GM12873 (cell line): ENCODE measurements around the gene HEMK1.

Source experiments
- TF ChIP-seq, protein P1 (sequence below): IDR thresholded peaks from 2 replicates; pipeline ENCODE4 v1.5.1; 2012; ENCODE audit warnings: low read depth, mild to moderate bottlenecking, moderate library complexity, low read length, control low read depth; ENCODE audit not compliant: insufficient read depth; ENCODE audit errors: missing control alignments

HEMK1 gene, protein sequence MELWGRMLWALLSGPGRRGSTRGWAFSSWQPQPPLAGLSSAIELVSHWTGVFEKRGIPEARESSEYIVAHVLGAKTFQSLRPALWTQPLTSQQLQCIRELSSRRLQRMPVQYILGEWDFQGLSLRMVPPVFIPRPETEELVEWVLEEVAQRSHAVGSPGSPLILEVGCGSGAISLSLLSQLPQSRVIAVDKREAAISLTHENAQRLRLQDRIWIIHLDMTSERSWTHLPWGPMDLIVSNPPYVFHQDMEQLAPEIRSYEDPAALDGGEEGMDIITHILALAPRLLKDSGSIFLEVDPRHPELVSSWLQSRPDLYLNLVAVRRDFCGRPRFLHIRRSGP

DNA sequence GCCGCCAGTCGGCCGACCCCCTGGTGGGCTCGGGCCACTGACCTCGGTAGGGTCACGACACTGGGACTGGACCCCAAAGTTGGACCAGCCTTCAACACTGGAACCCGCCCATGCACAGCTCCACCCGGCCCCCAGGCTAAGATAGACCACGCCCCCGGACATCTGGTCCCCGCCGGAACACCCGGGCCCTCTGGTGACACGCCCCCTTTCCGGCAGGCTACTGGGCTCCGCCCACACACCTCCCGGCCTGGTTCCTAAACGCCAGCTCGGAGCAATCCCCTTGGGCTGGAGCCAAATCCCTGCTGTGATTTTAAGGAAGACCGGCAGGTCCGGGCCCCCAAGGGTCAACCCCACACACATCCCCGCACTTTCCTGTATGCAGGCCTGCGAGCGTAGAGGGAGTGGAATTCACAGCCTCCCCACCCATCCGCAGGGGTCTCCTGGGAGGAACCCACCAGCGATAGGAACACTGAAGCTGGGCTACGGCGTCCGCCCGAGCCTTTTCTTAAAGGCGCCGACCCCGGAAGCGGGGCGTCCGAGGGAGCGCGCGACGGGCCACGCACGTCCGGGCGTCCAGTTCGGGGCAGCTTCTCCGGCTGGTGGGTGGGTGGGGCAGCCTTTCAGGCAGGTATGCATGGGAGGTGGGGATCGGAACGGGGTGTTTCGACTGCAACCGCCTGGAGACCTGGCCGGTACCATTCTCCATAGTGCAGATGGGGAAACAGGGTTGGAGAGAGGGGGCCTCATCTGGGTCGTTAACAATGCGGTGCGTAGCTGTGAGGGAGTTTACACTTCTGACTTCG is at the start of gene HEMK1:
Gene HEMK1 (plus strand): TSS at position 576 of the 803 bp plus-strand sequence. CDS start 1,583 bp downstream, outside the sequence.
- TF ChIP-seq, protein P1, sequence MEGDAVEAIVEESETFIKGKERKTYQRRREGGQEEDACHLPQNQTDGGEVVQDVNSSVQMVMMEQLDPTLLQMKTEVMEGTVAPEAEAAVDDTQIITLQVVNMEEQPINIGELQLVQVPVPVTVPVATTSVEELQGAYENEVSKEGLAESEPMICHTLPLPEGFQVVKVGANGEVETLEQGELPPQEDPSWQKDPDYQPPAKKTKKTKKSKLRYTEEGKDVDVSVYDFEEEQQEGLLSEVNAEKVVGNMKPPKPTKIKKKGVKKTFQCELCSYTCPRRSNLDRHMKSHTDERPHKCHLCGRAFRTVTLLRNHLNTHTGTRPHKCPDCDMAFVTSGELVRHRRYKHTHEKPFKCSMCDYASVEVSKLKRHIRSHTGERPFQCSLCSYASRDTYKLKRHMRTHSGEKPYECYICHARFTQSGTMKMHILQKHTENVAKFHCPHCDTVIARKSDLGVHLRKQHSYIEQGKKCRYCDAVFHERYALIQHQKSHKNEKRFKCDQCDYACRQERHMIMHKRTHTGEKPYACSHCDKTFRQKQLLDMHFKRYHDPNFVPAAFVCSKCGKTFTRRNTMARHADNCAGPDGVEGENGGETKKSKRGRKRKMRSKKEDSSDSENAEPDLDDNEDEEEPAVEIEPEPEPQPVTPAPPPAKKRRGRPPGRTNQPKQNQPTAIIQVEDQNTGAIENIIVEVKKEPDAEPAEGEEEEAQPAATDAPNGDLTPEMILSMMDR, result no peak

DNA sequence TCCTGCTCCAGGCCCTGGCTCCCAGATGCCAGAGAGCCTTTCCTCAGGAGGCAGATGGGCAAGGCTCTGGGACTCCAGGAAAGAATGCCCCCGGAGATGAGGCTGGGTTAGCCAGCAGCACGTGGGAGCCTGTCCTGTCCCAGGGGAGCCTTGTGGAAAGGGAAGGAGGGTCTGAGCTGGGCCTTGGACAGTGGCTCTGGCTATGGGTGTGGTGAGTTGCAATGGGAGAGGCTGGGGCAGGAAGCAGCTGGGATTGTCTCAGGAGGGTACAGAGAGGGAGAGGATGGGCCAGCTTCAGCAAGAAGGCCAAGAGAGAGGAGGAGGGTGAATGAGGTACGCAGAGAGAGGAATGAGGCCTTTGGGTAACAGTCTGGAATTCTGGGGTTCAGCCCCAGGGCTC is 48.5 kb upstream of the HEMK1 start:
- TF ChIP-seq, protein P1, result no peak

- TF ChIP-seq, protein P1, result no peak
Observed at GRCh38 chr3:50521572-50521971, 47.8 kb upstream of the HEMK1 start.

GRCh38 chr3:50523279-50523811 is 46.0 kb upstream of the HEMK1 start:
- TF ChIP-seq, protein P1, result no peak

DNA sequence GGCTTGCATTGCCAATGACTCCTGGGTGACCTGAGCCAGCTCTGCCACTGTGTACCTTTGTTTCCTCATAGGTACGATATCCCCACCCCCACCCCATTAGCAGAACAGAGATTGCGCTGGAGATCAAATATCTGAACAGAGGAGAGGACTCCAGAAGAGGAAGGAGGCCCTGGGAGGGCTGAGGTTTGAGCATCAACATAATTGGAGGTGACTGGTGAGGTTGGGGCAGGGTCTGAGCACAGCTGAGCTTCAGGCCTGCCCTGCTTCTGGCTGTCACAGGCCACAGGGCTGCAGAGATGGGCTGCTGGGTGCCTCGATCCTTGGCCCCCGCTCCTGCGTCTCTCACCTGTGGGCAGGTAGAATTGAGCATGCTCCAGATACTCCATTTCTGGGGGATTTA is 44.6 kb upstream of the HEMK1 start:
- TF ChIP-seq, protein P1, result no peak

GRCh38 chr3:50525191-50525910 is 44.0 kb upstream of the HEMK1 start:
- TF ChIP-seq, protein P1, result no peak
